Spleen (tissue), 11 donors: ENCODE measurements around the gene WRAP73. TPM values are rescaled to one million over a fixed set of nuclear protein-coding genes. Genes with fewer than 3 reads are reported as not detected.
A peak's percentile ranks its signal among the peaks of the same experiment; 100 is the strongest.

Experiments used
- DNase-seq: peaks from one replicate; pipeline ENCODE4 v3.0.0-alpha.2; 2020
- H3K27ac ChIP-seq, 8 donors: fragments of 200-600 bp; sonication (generic) in 7 of 8; 1 replicate in 4 of 8; 2 replicates in 4 of 8; pipeline versions ENCODE4 v1.5.0 to v1.8.0; 2016 to 2021; ENCODE audit warnings: inconsistent platforms in 4 of 8, mild to moderate bottlenecking in 4 of 8, moderate library complexity in 1 of 8
- H3K27me3 ChIP-seq, 7 donors: fragments of 200-600 bp; sonication (generic) in 6 of 7; replicated peaks in 1 of 7; 1 replicate in 4 of 7; 2 replicates in 3 of 7; pipeline versions ENCODE4 v1.5.0 to v1.8.0; 2016 to 2021; ENCODE audit warnings: inconsistent platforms in 3 of 7, mild to moderate bottlenecking in 1 of 7
- H3K36me3 ChIP-seq, 6 donors: fragments of 200-600 bp; sonication (generic) in 5 of 6; 1 replicate in 4 of 6; 2 replicates in 2 of 6; pipeline versions ENCODE4 v1.5.0 to v1.8.0; 2016 to 2021; ENCODE audit warnings: inconsistent platforms in 2 of 6
- H3K4me1 ChIP-seq, 6 donors: fragments of 200-600 bp; sonication (generic) in 5 of 6; 1 replicate in 3 of 6; 2 replicates in 3 of 6; pipeline versions ENCODE4 v1.5.0 to v1.8.0; 2016 to 2021; ENCODE audit warnings: inconsistent platforms in 3 of 6
- H3K4me3 ChIP-seq, 8 donors: fragments of 200-600 bp; sonication (generic) in 7 of 8; 1 replicate in 4 of 8; 2 replicates in 4 of 8; pipeline versions ENCODE4 v1.5.0 to v1.8.0; 2016 to 2021; ENCODE audit warnings: inconsistent platforms in 4 of 8, mild to moderate bottlenecking in 4 of 8, moderate library complexity in 2 of 8
- H3K9me3 ChIP-seq, 8 donors: fragments of 200-600 bp; sonication (generic) in 7 of 8; 1 replicate in 4 of 8; 2 replicates in 4 of 8; pipeline versions ENCODE4 v1.5.0 to v1.8.0; 2016 to 2021; ENCODE audit warnings: inconsistent platforms in 4 of 8
- POLR2A ChIP-seq, 3 donors: fragments of 450-650 bp; IDR thresholded peaks; one replicate each; pipeline ENCODE4 v1.5.1; 2017; ENCODE audit warnings: antibody characterized with exemption in 3 of 3, mild to moderate bottlenecking in 1 of 3
- POLR2AphosphoS5 ChIP-seq, 3 donors: sonication (generic); formaldehyde crosslinking; IDR thresholded peaks; one replicate each; pipeline ENCODE4 v1.5.1; 2017; ENCODE audit warnings: antibody characterized with exemption in 3 of 3
- WGBS, 5 donors: extraction: QIAGEN DNeasy Blood & Tissue Kit in 3 of 5; methylation state at CpG; one replicate each; pipeline versions ENCODE4 v1.1.5 to v1.1.7; 2013 to 2018; 5-methylcytosine and 5-hydroxymethylcytosine counted together
- intact Hi-C: fragments of 100-400 bp; cut with DNase I; formaldehyde crosslinking; loops from one replicate; pipeline ENCODE4 v1.15.0; 2023; ENCODE audit warnings: low total_unique reads
- polyA plus RNA-seq, 3 donors: library from polyadenylated mRNA; stranded (reverse); fragments of 200-250 nt; gene quantifications; one replicate each; pipeline ENCODE4 v1.2.1, GENCODE V29; 2013
- total RNA-seq, 7 donors: library from RNA; depleted of rRNA in 3 of 7; stranded (reverse); fragments of >200 nt in 3 of 7; fragmentation: NEBNext Ultra II Directional in 4 of 7; extraction: Animal tissue kit (Norgen Biotek cat#: 25700) in 4 of 7; gene quantifications; one replicate each; pipeline versions ENCODE4 v1.1.0 to v1.2.1, GENCODE V29; 2016 to 2021
- TF ChIP-seq, protein P1 (sequence below), 11 experiments: fragments of 200-600 bp in 7 of 11; fragments of 450-650 bp in 4 of 11; sonication (generic) in 4 of 11; IDR thresholded peaks in 8 of 11; conservative IDR thresholded peaks in 3 of 11; 1 replicate in 7 of 11; 2 replicates in 4 of 11; pipeline versions ENCODE4 v1.4.0 to v1.8.0; 2016 to 2021; ENCODE audit warnings: antibody characterized with exemption in 11 of 11, inconsistent platforms in 4 of 11, mild to moderate bottlenecking in 1 of 11
- donor health status: healthy with polysubstance abuse.
- donor health status: DM: no; HTN: no; CAD: no; lungs with moderate emphysema.
- donor health status: DM: no; HTN: no; CAD: no.
- donor health status: Bipolar disorder and iron deficiency.
- donor health status: healthy.
- donor health status: DM: no; HTN: no; CAD: no.
- donor health status: DM: yes; HTN: yes; CAD: no.

WRAP73 gene
- total and polyA plus RNA-seq, 10 donors, result 20.1 to 28.3 (median 25.3) TPM

DNA sequence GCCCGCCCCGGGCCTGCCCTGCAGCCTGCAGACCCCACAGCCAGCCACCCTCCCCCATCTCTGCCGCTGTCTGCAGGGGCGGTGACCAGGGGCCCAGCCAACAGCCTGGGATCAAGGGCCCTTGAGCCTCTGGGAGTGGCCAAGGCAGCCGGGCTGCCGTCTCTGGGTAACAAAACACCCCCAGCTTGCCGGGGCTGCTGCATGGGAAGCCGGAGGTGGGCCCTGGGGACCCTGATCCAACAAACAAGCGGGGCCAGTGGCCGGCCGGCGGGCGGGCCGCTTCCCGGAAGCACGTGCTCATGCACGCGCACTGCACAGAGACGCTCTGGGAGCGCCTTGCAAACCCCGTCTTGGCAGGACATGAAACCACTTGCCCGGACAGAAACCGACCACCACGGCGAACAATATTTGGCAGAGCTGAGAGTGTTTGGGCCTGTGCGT lies 51.8 kb downstream of the WRAP73 start:
- H3K4me3 ChIP-seq, result peak overlapping the region in 4 of 8 donors; percentile 7 to 51 (median 16)

DNA sequence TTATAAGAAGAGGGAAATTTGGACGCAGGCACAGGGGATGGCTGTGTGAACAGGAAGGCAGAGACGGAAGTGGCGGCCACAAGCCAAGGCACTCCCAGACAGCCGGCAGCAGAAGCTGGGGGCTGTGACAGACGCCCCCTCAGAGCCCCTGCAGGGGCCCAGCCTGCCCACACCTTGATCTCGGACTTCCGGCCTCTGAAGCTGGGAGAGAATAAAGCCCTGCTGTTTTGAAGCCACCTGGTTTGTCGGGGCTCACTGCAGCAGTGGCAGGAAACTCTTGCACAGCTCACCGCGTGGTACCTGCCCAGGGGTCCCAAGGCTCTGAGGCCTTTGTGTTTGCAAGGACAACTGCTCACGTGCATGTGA lies 52.3 kb downstream of the WRAP73 start:
- peak; percentile 87 for DNase-seq
- H3K9me3 ChIP-seq, result no peaks in the 10 kb centered on the region
- WGBS, 5 donors, result 9 to 20% (median 15%) methylated on average over 10 to 11 of the region's 11 CpGs

More for the DNA sequence above, 51.8 kb downstream of the WRAP73 start:
- WGBS, 5 donors, result 15 to 35% (median 20%) methylated on average over 17 to 26 of the region's 26 CpGs
- TF ChIP-seq POLR2AphosphoS5 (IDR thresholded peaks at IDR 0.05) (no peak), POLR2A (IDR thresholded peaks at IDR 0.05) (no peak)
- TF ChIP-seq, protein P1, sequence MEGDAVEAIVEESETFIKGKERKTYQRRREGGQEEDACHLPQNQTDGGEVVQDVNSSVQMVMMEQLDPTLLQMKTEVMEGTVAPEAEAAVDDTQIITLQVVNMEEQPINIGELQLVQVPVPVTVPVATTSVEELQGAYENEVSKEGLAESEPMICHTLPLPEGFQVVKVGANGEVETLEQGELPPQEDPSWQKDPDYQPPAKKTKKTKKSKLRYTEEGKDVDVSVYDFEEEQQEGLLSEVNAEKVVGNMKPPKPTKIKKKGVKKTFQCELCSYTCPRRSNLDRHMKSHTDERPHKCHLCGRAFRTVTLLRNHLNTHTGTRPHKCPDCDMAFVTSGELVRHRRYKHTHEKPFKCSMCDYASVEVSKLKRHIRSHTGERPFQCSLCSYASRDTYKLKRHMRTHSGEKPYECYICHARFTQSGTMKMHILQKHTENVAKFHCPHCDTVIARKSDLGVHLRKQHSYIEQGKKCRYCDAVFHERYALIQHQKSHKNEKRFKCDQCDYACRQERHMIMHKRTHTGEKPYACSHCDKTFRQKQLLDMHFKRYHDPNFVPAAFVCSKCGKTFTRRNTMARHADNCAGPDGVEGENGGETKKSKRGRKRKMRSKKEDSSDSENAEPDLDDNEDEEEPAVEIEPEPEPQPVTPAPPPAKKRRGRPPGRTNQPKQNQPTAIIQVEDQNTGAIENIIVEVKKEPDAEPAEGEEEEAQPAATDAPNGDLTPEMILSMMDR (IDR thresholded peaks at IDR 0.05 in 8 of 11, conservative IDR thresholded peaks at IDR 0.05 in 3 of 11), result no peak
- H3K9me3 ChIP-seq, result no peaks in the 10 kb centered on the region
- H3K27me3 ChIP-seq, result peaks cover 0 to 33% (median 4%) of the 10 kb centered on the region in 7 donors
- H3K27ac ChIP-seq, result peak overlapping the region in 3 of 8 donors; percentile 3 to 51 (median 17)
- intact Hi-C loops, result no loop called here
- no peak for DNase-seq
- peaks cover 22 to 51% (median 33%) of the 10 kb centered on the region in 6 donors for H3K4me1 ChIP-seq
- H3K36me3 ChIP-seq, result no peaks in the 10 kb centered on the region

DNA sequence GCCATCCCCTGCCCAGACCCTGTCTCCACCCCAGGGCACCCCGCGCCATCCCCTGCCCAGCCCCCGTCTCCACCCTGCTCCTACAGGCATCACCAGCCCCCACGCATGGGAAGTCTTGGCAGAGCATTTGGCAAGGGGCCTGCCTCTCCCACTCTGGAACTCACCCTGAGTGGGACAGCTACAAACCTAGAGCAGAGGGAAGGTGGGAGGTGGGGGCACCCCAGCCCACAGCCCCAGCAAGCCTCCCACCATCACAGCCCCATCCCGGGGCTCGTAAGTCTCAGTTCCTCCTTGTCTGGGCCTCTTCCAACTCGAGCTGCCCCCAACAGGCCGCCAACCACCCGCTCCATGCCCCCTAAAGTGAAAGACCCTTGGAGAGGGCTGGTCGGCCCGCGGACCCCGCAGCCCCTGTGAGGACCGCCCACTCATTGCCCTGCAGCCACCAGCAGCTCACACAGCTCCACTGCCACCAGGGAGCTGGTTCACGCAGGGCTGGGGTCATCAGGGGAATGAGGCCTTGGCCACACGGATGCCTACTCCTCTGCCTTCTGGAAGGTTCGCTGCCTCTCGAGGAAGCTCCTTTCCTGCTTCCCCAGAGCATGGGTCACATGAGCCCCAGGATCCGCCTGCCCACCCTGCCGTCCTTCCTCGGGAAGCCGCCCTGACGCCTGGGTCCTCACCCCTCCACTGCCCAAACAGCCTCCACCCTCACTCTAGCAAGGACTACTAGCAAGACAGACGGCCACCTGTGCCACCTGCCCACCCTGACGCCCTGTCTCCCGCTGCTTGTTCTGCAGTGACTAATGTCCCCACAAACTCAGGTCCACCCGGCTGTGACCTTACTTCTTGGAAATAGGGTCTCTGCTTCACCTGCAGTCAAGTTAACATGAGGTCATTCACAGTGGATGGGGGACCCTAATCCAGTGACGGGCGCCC lies 53.0 kb downstream of the WRAP73 start:
- WGBS, 5 donors, result 48 to 62% (median 56%) methylated on average over 25 to 29 of the region's 29 CpGs
- Histone ChIP-seq H3K4me3 (peak overlapping the region in 1 of 8 donors; percentile 51), H3K4me1 (peaks cover 22 to 43% (median 35%) of the 10 kb centered on the region in 6 donors), H3K27ac (peak overlapping the region in 3 of 8 donors; percentile 13 to 51 (median 38)), H3K27me3 (peaks cover 0 to 33% (median 4%) of the 10 kb centered on the region in 7 donors), H3K36me3 (no peaks in the 10 kb centered on the region), H3K9me3 (no peaks in the 10 kb centered on the region)
- intact Hi-C loops, result no loop called here
- no peak for DNase-seq
- TF ChIP-seq POLR2A (IDR thresholded peaks at IDR 0.05), result no peak
- TF ChIP-seq, protein P1 (IDR thresholded peaks at IDR 0.05 in 8 of 11, conservative IDR thresholded peaks at IDR 0.05 in 3 of 11), result no peak
- TF ChIP-seq POLR2AphosphoS5 (IDR thresholded peaks at IDR 0.05), result no peak

More for the DNA sequence above, 52.3 kb downstream of the WRAP73 start:
- Histone ChIP-seq H3K27me3 (peaks cover 0 to 33% (median 4%) of the 10 kb centered on the region in 7 donors), H3K4me1 (peaks cover 22 to 47% (median 35%) of the 10 kb centered on the region in 6 donors), H3K4me3 (peak overlapping the region in 4 of 8 donors; percentile 7 to 51 (median 11)), H3K36me3 (no peaks in the 10 kb centered on the region), H3K27ac (peak overlapping the region in 3 of 8 donors; percentile 3 to 51 (median 38))
- TF ChIP-seq POLR2AphosphoS5 (IDR thresholded peaks at IDR 0.05) (no peak), POLR2A (IDR thresholded peaks at IDR 0.05) (no peak)
- TF ChIP-seq, protein P1 (IDR thresholded peaks at IDR 0.05 in 8 of 11, conservative IDR thresholded peaks at IDR 0.05 in 3 of 11), result no peak
- intact Hi-C loops, result no loop called here

DNA sequence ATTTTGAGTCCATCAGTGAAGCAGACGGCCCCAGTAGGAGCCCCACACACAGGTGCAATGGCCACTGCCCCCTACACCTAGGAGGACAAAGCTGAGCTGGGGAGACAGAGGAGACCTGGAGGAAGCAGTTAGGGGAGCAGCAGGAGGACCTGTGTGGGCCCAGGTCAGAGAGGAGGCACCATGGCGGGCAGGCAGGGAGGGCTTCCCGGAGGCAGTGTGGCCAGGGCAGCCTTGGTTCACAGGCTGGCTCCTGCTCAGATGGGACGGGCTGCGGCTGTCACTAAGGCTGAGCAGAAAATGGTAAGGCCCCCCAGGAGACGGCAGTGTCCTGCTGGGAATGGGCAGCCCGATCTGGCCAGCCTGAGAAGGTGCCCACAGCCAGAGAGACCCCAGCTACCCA lies 54.0 kb downstream of the WRAP73 start:
- intact Hi-C loops, result no loop called here
- H3K36me3 ChIP-seq, result no peaks in the 10 kb centered on the region
- no peak overlapping the region for H3K27ac ChIP-seq
- no peaks in the 10 kb centered on the region for H3K9me3 ChIP-seq
- 88 to 95% (median 93%) methylated on average over 5 to 7 of the region's 7 CpGs for WGBS, 5 donors
- H3K27me3 ChIP-seq, result peaks cover 0 to 37% (median 4%) of the 10 kb centered on the region in 7 donors
- H3K4me1 ChIP-seq, result peaks cover 22 to 45% (median 34%) of the 10 kb centered on the region in 6 donors
- H3K4me3 ChIP-seq, result no peak overlapping the region
- TF ChIP-seq POLR2AphosphoS5 (IDR thresholded peaks at IDR 0.05), result no peak
- no peak for TF ChIP-seq POLR2A (IDR thresholded peaks at IDR 0.05)
- TF ChIP-seq, protein P1 (IDR thresholded peaks at IDR 0.05 in 8 of 11, conservative IDR thresholded peaks at IDR 0.05 in 3 of 11), result no peak
- DNase-seq, result no peak
